GM23338 (cell line): ENCODE measurements around the gene KIF18B. TPM values are rescaled to one million over a fixed set of nuclear protein-coding genes. Genes with fewer than 3 reads are reported as not detected.

Experiments
- ATAC-seq: fragments of 200-7000 bp; cut with Tn5 transposase; 3 replicates; pipeline ENCODE4 v1.9.1; 2020
- DNase-seq: peaks from one replicate; pipeline ENCODE4 v3.0.0-alpha.2; 2015; ENCODE audit warnings: low spot score
- H2AFZ ChIP-seq: fragments of 200-600 bp; sonication (generic); 2 replicates; pipeline ENCODE4 v1.8.0; 2016; ENCODE audit warnings: antibody characterized with exemption, mild to moderate bottlenecking, moderate library complexity
- H3F3A ChIP-seq: fragments of 200-600 bp; sonication (generic); replicated peaks from 2 replicates; pipeline ENCODE4 v1.8.0; 2017; ENCODE audit warnings: antibody characterized with exemption, mixed run types, low read depth
- H3K27ac ChIP-seq: fragments of 200-600 bp; sonication (generic); 2 replicates; pipeline ENCODE4 v1.6.1; 2016; ENCODE audit warnings: low read depth
- H3K27me3 ChIP-seq: fragments of 200-600 bp; sonication (generic); 2 replicates; pipeline ENCODE4 v1.8.0; 2016; ENCODE audit warnings: mild to moderate bottlenecking, mixed run types, moderate library complexity; ENCODE audit not compliant: insufficient read depth
- H3K36me3 ChIP-seq: fragments of 200-600 bp; sonication (generic); 2 replicates; pipeline ENCODE4 v1.8.0; 2016; ENCODE audit warnings: mild to moderate bottlenecking; ENCODE audit not compliant: insufficient read depth
- H3K4me1 ChIP-seq: fragments of 200-600 bp; sonication (generic); 2 replicates; pipeline ENCODE4 v1.8.0; 2016; ENCODE audit warnings: mild to moderate bottlenecking, moderate library complexity; ENCODE audit not compliant: insufficient read depth
- H3K4me2 ChIP-seq: fragments of 200-600 bp; sonication (generic); 2 replicates; pipeline ENCODE4 v1.7.1; 2017; ENCODE audit warnings: mixed run types
- H3K4me3 ChIP-seq: fragments of 200-600 bp; sonication (generic); 2 replicates; pipeline ENCODE4 v1.6.1; 2016; ENCODE audit warnings: mixed run types
- H3K79me2 ChIP-seq: fragments of 200-600 bp; sonication (generic); replicated peaks from 2 replicates; pipeline ENCODE4 v1.8.0; 2017; ENCODE audit warnings: mild to moderate bottlenecking; ENCODE audit not compliant: insufficient read depth
- H3K9me2 ChIP-seq: fragments of 200-600 bp; sonication (generic); 2 replicates; pipeline ENCODE4 v1.8.0; 2017; ENCODE audit not compliant: insufficient read depth
- H4K20me1 ChIP-seq: fragments of 200-600 bp; sonication (generic); replicated peaks from 2 replicates; pipeline ENCODE4 v1.8.0; 2017; ENCODE audit warnings: mild to moderate bottlenecking; ENCODE audit not compliant: insufficient read depth
- H3K27ac Mint-ChIP-seq: 2 replicates; pipeline ENCODE4 v1.8.0; 2020; ENCODE audit warnings: inconsistent platforms, mild to moderate bottlenecking, moderate library complexity, mixed read lengths
- H3K27me3 Mint-ChIP-seq: 3 replicates; pipeline ENCODE4 v1.8.0; 2022; ENCODE audit warnings: low read depth, mild to moderate bottlenecking, moderate library complexity, mixed read lengths, inconsistent platforms; ENCODE audit not compliant: insufficient read depth, poor library complexity
- H3K36me3 Mint-ChIP-seq: 3 replicates; pipeline ENCODE4 v1.8.0; 2021; ENCODE audit warnings: low read depth, mild to moderate bottlenecking, inconsistent platforms, moderate library complexity, mixed read lengths
- H3K4me1 Mint-ChIP-seq: 3 replicates; pipeline ENCODE4 v1.8.0; 2020; ENCODE audit warnings: mild to moderate bottlenecking, inconsistent platforms, mixed read lengths
- H3K4me3 Mint-ChIP-seq: 3 replicates; pipeline ENCODE4 v1.8.0; 2021; ENCODE audit warnings: moderate library complexity, mild to moderate bottlenecking, inconsistent platforms, mixed read lengths
- H3K9me3 Mint-ChIP-seq: 3 replicates; pipeline ENCODE4 v1.8.0; 2020; ENCODE audit warnings: moderate library complexity, mild to moderate bottlenecking, inconsistent platforms, mixed read lengths
- CREB1 ChIP-seq: fragments of 250-450 bp; sonication (Bioruptor Pico); IDR thresholded peaks from 2 replicates; pipeline ENCODE4 v1.5.0; 2020; ENCODE audit warnings: low read depth, mild to moderate bottlenecking, moderate library complexity
- EZH2 ChIP-seq: fragments of 200-600 bp; sonication (generic); IDR thresholded peaks from one replicate; pipeline ENCODE4 v1.8.0; 2017; ENCODE audit warnings: antibody characterized with exemption, mild to moderate bottlenecking, low read depth; ENCODE audit not compliant: unreplicated experiment
- NANOG ChIP-seq: IDR thresholded peaks from 2 replicates; pipeline ENCODE4 v1.6.1; 2016; ENCODE audit warnings: antibody characterized with exemption, borderline replicate concordance
- POLR2AphosphoS5 ChIP-seq: IDR thresholded peaks from 2 replicates; pipeline ENCODE4 v1.6.1; 2016; ENCODE audit warnings: antibody characterized with exemption, low read depth
- polyA plus RNA-seq: library from polyadenylated mRNA; unstranded; fragments of >200 nt; fragmentation: Nextera tagmentation; extraction: Ambion mirVana; gene quantifications from 2 replicates; pipeline ENCODE4 v1.2.1, GENCODE V29; 2016
- total RNA-seq: library from RNA; depleted of rRNA; stranded (reverse); fragments of >200 nt; shearing (Covaris generic); gene quantifications from 2 replicates; pipeline ENCODE4 v1.2.3, GENCODE V29; 2014
- TF ChIP-seq, protein P1 (sequence below): IDR thresholded peaks from 2 replicates; pipeline ENCODE4 v1.6.1; 2016; ENCODE audit warnings: antibody characterized with exemption
- TF ChIP-seq, protein P2 (sequence below): IDR thresholded peaks from one replicate; pipeline ENCODE4 v1.6.1; 2018; ENCODE audit warnings: antibody characterized with exemption; ENCODE audit not compliant: unreplicated experiment

Gene KIF18B
- total and polyA plus RNA-seq, 2 experiments from 2014 or later, result 14.1 to 28.4 TPM

DNA sequence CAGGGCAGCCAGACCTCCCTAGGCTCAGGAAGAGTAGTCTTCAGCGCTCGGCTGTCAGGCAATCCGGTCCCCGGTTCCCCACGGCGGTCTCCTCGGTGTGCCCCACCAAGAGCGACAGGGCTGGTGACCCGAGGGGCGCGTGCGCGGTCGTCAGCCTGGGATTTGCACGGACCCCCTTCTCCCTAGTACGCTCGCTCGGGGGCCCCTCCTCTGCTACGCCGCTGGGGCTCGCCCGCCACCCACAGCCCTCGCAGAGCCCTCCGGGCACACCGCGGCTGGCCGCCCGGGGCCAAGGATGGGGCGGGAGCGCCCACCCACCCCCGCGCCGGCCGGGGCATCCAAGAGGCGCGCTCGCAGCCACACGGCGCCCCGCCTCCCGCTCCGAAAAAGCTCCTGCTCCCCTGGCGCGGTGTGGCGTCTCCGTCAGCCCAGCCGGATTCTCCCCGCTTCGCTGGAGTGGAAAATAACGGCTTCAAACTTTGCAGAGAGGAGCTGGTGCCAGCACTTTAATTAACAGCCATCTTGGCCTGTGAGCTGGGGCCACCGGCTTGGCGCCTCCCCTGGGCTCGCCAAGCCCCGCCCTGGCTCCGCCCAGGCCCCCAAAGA lies 22.7 kb upstream of the KIF18B start:
- Histone ChIP-seq H3K9me2 (no peaks in the 10 kb centered on the region), H3K27ac (no peak overlapping the region), H4K20me1 (no peaks in the 10 kb centered on the region), H3K4me1 (peaks cover 37% of the 10 kb centered on the region), H2AFZ (peak overlapping the region; percentile 85), H3K27me3 (peaks cover 57% of the 10 kb centered on the region), H3K36me3 (no peaks in the 10 kb centered on the region), H3K79me2 (no peaks in the 10 kb centered on the region), H3K4me2 (peak overlapping the region; percentile 99), H3F3A (peaks cover 35% of the 10 kb centered on the region), H3K4me3 (peak overlapping the region; percentile 88)
- H3K36me3 Mint-ChIP-seq, result no peaks in the 10 kb centered on the region; the same call in 2 of the 3 replicates
- peak; percentile 16 for ATAC-seq
- peak; percentile 76 for DNase-seq
- TF ChIP-seq NANOG (no peak), POLR2AphosphoS5 (peak; percentile 54; the same call in 1 of the 2 replicates)
- TF ChIP-seq, protein P1, sequence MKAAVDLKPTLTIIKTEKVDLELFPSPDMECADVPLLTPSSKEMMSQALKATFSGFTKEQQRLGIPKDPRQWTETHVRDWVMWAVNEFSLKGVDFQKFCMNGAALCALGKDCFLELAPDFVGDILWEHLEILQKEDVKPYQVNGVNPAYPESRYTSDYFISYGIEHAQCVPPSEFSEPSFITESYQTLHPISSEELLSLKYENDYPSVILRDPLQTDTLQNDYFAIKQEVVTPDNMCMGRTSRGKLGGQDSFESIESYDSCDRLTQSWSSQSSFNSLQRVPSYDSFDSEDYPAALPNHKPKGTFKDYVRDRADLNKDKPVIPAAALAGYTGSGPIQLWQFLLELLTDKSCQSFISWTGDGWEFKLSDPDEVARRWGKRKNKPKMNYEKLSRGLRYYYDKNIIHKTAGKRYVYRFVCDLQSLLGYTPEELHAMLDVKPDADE, result no peak
- TF ChIP-seq, protein P2, sequence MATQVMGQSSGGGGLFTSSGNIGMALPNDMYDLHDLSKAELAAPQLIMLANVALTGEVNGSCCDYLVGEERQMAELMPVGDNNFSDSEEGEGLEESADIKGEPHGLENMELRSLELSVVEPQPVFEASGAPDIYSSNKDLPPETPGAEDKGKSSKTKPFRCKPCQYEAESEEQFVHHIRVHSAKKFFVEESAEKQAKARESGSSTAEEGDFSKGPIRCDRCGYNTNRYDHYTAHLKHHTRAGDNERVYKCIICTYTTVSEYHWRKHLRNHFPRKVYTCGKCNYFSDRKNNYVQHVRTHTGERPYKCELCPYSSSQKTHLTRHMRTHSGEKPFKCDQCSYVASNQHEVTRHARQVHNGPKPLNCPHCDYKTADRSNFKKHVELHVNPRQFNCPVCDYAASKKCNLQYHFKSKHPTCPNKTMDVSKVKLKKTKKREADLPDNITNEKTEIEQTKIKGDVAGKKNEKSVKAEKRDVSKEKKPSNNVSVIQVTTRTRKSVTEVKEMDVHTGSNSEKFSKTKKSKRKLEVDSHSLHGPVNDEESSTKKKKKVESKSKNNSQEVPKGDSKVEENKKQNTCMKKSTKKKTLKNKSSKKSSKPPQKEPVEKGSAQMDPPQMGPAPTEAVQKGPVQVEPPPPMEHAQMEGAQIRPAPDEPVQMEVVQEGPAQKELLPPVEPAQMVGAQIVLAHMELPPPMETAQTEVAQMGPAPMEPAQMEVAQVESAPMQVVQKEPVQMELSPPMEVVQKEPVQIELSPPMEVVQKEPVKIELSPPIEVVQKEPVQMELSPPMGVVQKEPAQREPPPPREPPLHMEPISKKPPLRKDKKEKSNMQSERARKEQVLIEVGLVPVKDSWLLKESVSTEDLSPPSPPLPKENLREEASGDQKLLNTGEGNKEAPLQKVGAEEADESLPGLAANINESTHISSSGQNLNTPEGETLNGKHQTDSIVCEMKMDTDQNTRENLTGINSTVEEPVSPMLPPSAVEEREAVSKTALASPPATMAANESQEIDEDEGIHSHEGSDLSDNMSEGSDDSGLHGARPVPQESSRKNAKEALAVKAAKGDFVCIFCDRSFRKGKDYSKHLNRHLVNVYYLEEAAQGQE, result no peak
- H3K27ac Mint-ChIP-seq, result no peak overlapping the region
- H3K27me3 Mint-ChIP-seq, result peaks cover 41% of the 10 kb centered on the region
- H3K4me3 Mint-ChIP-seq, result peak overlapping the region; percentile 79
- no peaks in the 10 kb centered on the region for H3K9me3 Mint-ChIP-seq
- H3K4me1 Mint-ChIP-seq, result peaks cover 33% of the 10 kb centered on the region

DNA sequence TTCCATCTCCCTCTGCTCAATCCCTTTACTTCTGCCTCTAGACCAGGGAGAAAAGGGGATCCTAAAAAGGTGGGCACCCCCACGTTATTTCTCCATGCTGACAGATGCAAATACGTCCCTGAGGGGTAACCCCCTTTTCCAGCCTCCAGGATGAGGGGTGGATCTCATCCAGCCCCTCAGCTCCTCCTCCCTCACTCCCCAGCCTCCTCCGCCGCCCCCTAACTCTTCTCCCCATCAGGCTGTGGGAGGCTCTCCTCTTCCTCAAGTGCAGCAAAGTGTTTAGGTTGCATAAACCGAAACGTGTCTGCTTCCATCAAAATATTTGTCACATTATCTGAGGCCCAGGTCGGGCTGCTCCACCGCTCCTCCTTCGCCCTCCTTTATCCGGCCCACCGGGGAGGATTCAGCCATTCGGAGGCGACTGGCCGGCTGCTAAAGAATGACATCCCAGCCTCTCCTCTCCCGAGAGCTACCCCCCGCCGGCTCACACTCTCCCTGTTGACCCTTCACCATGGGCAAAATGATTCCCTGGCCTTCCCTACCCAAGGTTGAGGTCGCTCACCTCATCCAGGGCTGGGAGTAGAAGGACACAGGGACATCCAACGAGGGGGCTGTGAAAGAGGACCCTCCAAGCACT lies 21.7 kb upstream of the KIF18B start:
- H3K4me3 Mint-ChIP-seq, result peak overlapping the region; percentile 74
- H3K79me2 ChIP-seq, result no peaks in the 10 kb centered on the region
- H3K27ac Mint-ChIP-seq, result no peak overlapping the region
- H3K27me3 Mint-ChIP-seq, result peaks cover 48% of the 10 kb centered on the region
- peaks cover 66% of the 10 kb centered on the region for H3K27me3 ChIP-seq
- H3K36me3 Mint-ChIP-seq, result no peaks in the 10 kb centered on the region; the same call in 2 of the 3 replicates
- no peak overlapping the region for H3K27ac ChIP-seq
- H3K4me2 ChIP-seq, result peak overlapping the region; percentile 99
- no peaks in the 10 kb centered on the region for H3K36me3 ChIP-seq
- H3K4me3 ChIP-seq, result peak overlapping the region; percentile 88
- H2AFZ ChIP-seq, result peak overlapping the region; percentile 76
- DNase-seq (peak; percentile 65), ATAC-seq (peak; percentile 12)
- H3K4me1 ChIP-seq, result peaks cover 37% of the 10 kb centered on the region
- peaks cover 35% of the 10 kb centered on the region for H3F3A ChIP-seq
- H4K20me1 ChIP-seq, result no peaks in the 10 kb centered on the region
- H3K9me3 Mint-ChIP-seq, result no peaks in the 10 kb centered on the region; the same call in 2 of the 3 replicates
- H3K4me1 Mint-ChIP-seq, result peaks cover 33% of the 10 kb centered on the region
- no peaks in the 10 kb centered on the region for H3K9me2 ChIP-seq
- peak; percentile 51 for TF ChIP-seq EZH2
- TF ChIP-seq CREB1 (CRISPR knock-in tag), result no peak
